NCI-H2107 treated with DMSO at 0.1 percent for 48 hours (cell line): Measurements from ENCODE around the gene PSTPIP1.
"Not testable (repeated sequence)": the region's sequence is repeated elsewhere in the genome, so short reads cannot be mapped to it uniquely, and the experiment has no call there.

Experiments
- DNase-seq: peaks from one replicate; lab custom pipeline; 2025; ENCODE audit not compliant: unreplicated experiment; lab: John Stamatoyannopoulos, UW

The PSTPIP1 gene

GRCh38 chr15:76994971-76995945, at the start of gene PSTPIP1:
Gene PSTPIP1 (plus strand): TSS chr15:76995126. CDS start chr15:76995574, 448 bp downstream.
- no peak for DNase-seq

- DNase-seq, result no peak
Measured at GRCh38 chr15:76945494-76946093, 49.3 kb upstream of the PSTPIP1 start.

GRCh38 chr15:76947454-76947853, 47.5 kb upstream of the PSTPIP1 start:
- DNase-seq, result no peak

- DNase-seq, result no peak
Measured at GRCh38 chr15:76951220-76951619, 43.7 kb upstream of the PSTPIP1 start.

- DNase-seq, result no peak
Measured at GRCh38 chr15:76953913-76954312, 41.0 kb upstream of the PSTPIP1 start.

GRCh38 chr15:76954744-76955143, 40.2 kb upstream of the PSTPIP1 start:
- DNase-seq, result no peak

- no peak for DNase-seq
Measured at GRCh38 chr15:76961268-76962011, 33.5 kb upstream of the PSTPIP1 start.

GRCh38 chr15:76962337-76963013, 32.5 kb upstream of the PSTPIP1 start:
- no peak for DNase-seq

GRCh38 chr15:76963596-76963995, 31.3 kb upstream of the PSTPIP1 start:
- DNase-seq, result no peak

GRCh38 chr15:76964157-76964556, 30.8 kb upstream of the PSTPIP1 start:
- no peak for DNase-seq

GRCh38 chr15:76966051-76966450, 28.9 kb upstream of the PSTPIP1 start:
- not testable (repeated sequence) for DNase-seq

- DNase-seq, result no peak
Measured at GRCh38 chr15:76967067-76967466, 27.9 kb upstream of the PSTPIP1 start.

- DNase-seq, result no peak
Measured at GRCh38 chr15:76968306-76968705, 26.6 kb upstream of the PSTPIP1 start.

- DNase-seq, result no peak
Measured at GRCh38 chr15:76972389-76973361, 22.3 kb upstream of the PSTPIP1 start.

- DNase-seq, result no peak
Measured at GRCh38 chr15:76973362-76973743, 21.6 kb upstream of the PSTPIP1 start.

GRCh38 chr15:76973906-76974305, 21.0 kb upstream of the PSTPIP1 start:
- DNase-seq, result no peak

GRCh38 chr15:76974456-76975036, 20.4 kb upstream of the PSTPIP1 start:
- no peak for DNase-seq

- DNase-seq, result no peak
Measured at GRCh38 chr15:76976141-76976540, 18.8 kb upstream of the PSTPIP1 start.

GRCh38 chr15:76976572-76977270, 18.2 kb upstream of the PSTPIP1 start:
- no peak for DNase-seq
